ENCODE data around the gene FCGR3B.
"Not testable (repeated sequence)": the region's sequence is repeated elsewhere in the genome, so short reads cannot be mapped to it uniquely, and the experiment has no call there.

DNA sequence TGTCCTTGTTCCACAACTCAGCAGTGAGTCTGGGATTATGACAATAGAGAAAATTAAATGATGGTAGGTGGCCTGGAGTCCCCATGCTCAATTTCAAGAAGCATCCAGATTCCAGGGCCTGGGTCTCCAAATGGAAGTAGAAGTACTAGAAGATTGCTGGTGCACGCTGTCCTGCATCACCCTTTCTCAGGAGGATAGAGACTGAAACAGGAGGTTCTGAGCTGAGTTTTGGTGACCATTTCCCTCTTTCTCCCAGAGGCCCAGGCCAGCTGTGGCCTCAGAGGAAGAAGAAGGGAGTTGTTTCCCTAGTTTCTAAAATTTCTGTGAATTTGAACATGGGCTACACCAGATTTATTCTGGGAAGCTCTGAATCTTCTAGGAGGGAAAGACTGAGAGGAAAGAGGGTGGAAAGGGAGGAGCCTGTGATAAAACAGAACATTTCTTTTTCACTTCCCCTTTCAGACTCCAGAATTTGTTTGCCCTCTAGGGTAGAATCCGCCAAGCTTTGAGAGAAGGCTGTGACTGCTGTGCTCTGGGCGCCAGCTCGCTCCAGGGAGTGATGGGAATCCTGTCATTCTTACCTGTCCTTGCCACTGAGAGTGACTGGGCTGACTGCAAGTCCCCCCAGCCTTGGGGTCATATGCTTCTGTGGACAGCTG is 50.0 kb downstream of the FCGR3B start:
- TF ChIP-seq, protein P1, sequence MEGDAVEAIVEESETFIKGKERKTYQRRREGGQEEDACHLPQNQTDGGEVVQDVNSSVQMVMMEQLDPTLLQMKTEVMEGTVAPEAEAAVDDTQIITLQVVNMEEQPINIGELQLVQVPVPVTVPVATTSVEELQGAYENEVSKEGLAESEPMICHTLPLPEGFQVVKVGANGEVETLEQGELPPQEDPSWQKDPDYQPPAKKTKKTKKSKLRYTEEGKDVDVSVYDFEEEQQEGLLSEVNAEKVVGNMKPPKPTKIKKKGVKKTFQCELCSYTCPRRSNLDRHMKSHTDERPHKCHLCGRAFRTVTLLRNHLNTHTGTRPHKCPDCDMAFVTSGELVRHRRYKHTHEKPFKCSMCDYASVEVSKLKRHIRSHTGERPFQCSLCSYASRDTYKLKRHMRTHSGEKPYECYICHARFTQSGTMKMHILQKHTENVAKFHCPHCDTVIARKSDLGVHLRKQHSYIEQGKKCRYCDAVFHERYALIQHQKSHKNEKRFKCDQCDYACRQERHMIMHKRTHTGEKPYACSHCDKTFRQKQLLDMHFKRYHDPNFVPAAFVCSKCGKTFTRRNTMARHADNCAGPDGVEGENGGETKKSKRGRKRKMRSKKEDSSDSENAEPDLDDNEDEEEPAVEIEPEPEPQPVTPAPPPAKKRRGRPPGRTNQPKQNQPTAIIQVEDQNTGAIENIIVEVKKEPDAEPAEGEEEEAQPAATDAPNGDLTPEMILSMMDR (IDR thresholded peaks at IDR 0.05; ENCODE audit: low read depth, low read length, missing input control): not testable (repeated sequence)
- TF ChIP-seq RAD21 (IDR thresholded peaks at IDR 0.05): not testable (repeated sequence)

Data from liver (tissue), 3 donors.